Stimulated activated CD8-positive, alpha-beta memory T cell treated with anti-CD3 and anti-CD28 coated beads, Interleukin-12 subunit alpha, Interleukin-12 subunit beta, amount 100 ng/mL, for 4 hours (primary cell): ENCODE data around the gene SEC11A.
"Not testable (repeated sequence)": the region's sequence is repeated elsewhere in the genome, so short reads cannot be mapped to it uniquely, and the experiment has no call there.

ENCODE experiments used
- DNase-seq: peaks from one replicate; pipeline ENCODE4 v3.0.0-alpha.2; 2020; ENCODE audit warnings: low read depth

SEC11A gene

DNA sequence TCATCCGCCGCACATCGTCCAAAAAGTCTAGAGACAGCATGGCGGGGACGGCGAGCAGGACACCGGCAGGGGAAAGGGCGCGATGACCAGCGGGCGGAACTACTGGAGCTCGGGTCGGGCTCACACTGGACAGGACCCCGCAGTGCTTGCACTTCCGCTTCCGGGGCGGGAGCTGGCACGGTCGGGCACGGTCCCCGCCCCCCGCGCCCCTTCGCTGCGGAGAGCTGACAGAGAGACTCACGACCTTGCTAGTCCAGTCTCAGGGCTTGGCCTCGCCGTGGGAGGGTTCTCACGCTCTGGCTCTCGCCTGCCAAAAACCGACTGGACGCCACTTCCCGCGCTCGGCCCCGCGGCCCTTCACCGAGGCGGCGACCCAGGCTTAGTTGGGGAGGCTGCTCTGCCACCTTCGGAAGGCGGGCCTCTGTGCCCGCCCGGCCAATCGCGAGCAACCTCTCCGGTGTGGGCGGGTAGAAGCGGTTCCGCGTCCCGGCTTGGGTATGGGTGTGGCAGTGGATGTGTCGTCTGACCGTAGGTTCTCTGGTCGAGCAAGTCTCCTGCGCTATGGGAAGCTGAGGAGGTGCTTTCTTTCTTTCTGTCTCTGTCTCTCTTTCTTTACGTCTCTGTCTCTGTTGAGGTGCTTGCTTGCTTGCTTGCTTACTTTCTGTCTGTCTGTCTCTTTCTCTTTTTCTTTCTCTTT, at the start of gene SEC11A:
Gene SEC11A, minus strand, starts transcription at position 104 of the 697 bp plus-strand sequence. Its CDS starts 64 bp downstream, at position 40.
- peak; percentile 83 for DNase-seq

DNA sequence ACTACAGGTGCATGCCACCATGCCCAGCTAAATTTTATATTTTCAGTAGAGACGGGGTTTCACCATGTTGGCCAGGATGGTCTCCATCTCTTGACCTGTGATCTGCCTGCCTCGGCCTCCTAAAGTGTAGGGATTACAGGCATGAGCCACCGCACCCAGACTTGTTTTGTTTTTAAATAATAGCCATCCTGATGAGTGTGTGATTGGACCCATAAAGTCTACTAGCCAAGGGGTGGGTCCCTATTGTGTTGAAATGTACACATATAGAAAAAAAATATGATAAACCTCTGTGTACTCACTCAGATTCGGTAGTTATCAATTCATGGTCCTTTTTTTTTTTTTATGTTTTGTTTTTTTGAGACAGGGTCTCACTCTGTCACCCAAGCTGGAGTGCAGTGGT, 49.7 kb upstream of the SEC11A start:
- DNase-seq, result no peak

DNA sequence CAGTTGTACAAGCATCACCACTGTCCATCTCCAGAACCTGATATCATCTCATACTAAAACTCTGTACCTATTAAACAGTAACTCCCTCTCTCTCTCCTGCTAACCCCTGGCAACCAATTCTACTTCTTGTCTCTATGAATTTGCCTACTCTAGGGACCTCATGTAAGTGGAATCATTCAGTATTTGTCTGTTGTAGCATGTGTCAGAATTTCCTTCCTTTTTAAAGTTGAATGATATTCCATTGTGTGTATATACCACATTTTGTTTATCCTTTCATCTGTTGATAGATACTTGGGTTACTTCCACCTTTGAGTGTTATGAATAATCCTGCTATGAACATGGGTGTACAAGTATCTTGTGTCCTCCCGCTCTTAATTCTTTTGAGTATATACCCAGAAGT, 49.0 kb upstream of the SEC11A start:
- no peak for DNase-seq

DNA sequence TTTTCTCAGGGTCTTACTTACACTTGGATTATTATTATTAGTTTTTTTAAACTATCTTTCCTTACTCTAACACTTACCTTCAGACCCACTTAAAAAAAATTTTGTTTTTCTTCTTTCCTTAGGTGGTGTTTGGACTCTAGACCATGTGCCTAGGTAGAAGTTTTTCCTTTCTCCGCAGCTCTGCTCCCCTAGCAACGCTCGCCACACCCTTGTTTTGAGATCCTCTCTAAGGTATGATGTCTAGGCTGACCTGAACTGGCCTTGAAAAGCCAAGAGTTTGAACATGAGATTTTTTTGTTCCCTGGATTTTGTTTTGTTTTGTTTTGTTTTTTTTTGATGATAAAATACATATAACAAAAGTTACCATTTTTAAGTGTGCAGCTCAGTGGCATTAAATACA, 48.6 kb upstream of the SEC11A start:
- DNase-seq, result no peak

DNA sequence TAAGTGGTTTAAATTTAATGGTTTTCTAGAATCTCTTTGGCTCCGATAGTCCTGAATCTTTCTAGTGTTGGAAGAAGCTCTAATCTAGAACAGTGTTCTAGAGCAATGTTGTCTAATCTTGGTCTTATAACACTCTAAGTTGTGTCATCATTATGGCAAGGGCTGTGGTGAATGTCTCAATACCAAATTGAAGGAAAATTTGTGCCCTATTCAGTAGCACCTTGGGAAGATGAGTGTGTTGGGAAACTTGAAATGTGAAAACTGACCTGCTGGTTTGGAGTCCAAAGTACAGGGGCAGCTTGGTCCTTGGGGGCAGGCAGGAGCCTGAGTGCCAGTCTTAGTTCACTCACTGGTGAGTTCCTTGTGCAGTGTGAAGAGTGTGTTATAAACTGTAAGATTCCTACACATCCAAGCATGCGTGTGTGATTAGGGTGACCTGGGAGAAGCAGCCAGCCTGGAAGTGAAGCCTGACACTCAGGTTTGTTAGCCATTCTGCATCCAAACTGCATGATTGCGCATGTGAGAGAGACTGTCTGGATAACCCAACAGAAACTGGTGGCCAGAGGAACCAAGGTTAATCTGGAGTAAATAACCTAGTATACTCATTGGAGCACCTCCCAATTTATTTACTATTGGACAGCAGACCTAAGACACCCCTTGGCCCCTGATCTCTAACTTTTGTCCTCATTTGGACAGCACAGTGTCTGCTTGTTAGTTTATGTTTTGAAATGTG, 47.1 kb upstream of the SEC11A start:
- no peak for DNase-seq

DNA sequence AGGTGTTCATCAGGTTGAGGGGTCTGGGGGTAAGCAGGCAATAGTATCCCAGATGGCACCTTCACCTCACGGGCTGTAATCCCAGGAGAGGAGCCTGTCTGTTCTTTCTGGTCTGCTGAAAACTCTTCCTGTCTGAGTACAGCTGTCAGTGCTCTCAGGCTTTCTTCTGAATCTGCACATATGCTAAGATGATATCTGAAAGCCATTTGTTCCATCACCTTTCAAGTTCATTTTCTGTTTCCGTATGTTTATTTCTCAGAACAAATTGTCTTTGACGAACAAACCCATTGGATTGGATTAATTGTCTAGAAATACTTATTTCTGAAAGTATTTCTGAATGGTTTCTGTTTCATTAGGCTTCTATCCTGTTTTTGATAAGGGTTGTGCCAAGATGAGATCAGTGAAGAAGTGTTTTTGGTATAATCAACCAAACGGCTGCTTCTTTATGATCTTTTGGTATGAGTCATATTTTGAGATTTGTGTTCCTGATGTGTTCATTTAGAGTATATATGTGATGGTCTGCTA, 45.7 kb upstream of the SEC11A start:
- DNase-seq, result no peak

DNA sequence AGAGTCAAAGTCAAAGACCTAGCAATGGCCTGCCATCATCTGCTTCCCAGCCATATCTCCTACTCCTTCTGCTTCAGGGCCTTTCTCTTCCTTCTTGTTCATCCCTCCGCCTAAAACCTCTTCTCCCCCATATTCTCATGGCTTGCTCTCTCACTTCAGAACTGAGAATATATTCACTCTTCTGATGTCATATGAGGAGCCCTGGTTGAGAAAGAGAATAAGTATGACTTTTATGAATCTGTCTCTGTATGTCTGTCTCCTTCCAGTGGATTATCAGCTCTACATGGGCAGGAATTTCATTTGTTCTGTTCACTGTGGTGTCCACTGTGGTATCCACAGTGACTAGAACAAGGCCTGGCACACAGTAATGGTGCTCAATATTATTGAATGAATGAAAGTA, 44.3 kb upstream of the SEC11A start:
- DNase-seq, result no peak

DNA sequence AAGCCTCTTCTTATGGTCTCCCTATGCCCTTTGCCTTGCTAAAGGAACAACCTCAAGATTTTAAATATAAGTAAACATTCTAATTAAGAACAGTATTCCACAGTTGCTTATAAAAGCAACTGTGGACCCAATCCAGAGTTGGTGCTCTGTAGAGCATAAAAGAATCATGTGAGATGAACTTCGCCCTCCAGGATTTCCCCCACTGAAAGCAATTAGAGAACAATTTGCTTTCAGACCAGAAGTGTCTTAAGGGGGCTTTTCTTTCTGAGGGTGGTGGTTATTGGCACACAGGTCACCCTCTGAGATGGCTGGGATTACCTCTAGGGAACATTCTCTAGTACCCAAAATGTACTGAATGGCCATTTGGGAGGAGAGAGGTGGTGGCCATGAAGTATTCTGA, 43.1 kb upstream of the SEC11A start:
- DNase-seq, result no peak

DNA sequence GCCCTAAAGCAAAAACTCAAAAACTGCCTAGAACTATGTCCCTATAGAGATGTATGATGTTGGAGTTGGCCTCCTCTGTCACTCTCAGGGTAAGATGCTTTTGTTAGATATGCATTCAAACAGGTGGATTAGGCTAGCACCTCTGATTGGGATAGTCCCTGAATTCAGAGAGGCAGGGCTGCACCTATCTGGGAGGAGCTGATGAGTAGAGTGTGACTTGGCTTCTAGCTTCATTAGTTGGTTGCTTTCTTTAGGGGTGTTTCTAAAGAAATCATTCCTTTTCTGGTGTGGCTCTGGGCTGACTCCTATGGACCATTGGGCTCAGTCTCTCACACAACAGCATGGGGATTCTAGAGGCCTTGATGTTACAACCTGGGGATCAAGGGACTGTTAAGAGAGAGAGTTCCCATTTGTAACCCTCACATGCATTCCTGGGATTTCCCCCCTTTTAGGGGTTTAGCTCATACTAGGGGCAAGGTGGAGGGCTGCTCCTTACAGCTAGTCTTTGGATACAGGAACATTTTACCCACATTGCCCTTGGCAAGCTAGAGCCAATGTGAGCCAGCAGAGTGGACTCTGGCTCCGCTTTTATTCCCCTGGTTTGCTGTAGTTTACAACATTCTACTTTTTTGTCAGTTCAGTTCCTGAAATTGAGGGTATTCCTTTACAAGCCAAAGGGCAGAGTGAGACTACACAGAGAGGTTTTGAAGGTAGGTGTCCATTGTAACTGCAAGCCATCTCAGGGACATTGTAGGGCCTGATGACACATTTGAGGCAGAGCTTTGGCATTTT, 40.0 kb upstream of the SEC11A start:
- no peak for DNase-seq

DNA sequence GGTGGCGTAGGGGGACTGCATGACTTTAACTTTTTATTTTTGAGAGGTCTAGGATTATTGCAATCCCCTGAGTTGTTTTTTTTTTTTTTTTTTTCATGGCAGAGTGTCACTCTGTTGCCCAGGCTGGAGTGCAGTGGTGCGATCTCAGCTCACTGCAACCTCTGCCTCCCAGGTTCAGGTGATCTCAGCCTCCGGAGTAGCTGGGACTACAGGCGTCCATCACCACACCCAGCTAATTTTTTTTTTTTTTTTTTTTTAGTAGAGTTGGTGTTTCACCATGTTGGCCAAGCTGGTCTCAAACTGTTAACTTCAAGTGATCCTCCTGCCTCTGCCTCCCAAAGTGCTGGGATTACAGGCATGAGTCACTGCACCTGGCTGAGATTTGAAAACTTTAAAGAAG, 39.0 kb upstream of the SEC11A start:
- not testable (repeated sequence) for DNase-seq

DNA sequence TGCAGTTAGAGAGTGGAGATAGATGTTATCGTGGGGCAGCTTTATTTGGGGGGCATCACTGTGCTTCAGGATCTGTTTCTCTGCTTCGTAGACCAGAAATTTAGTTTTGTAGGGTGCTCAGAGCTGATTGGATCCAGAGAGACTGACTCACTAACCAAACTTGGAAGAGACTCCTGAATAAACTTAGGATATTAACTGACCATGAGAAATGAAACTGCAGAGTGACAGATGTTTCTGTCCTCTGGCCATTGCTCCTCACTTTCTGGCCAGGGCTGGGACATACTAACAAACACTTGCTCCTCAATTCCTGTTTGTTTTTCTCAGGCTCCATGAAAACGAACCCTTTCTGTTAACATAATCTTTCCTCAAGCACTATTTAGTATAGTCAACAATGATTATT, 36.8 kb upstream of the SEC11A start:
- DNase-seq, result no peak

DNA sequence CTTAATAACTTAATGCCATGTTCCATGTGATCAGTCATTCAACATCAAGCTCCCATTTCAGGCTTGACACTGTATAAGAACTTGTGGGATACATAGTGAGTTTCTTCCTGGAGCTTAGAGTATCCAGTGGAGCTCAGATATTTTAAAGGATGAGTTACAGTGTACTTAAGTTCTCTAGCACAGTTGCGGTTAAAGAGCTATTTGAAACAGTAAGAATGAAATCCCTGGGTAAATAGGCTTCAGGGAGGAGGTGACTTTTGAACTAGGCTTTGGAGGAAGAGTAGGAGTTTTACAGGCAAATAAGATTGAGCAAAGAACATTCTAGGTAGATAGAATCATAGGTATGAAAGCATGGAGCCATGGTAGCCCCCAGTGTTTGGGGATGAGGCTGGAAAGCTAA, 36.3 kb upstream of the SEC11A start:
- no peak for DNase-seq

DNA sequence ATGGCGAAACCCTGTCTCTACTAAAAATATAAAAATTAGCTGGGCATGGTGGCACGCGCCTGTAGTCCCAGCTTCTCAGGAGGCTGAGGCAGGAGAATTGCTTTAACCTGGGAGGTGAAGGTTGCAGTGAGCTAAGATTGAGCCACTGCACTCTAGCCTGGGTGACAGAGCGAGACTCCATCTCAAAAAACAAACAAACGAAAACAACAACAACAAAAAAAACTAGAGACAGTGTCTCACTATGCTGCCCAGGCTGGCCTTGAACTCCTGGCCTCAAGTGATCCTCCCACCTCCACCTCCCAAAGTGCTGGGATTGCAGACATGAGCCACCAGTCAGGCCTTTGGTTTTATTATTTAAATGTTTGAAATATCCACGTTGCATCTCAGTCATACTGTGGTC, 35.8 kb upstream of the SEC11A start:
- DNase-seq, result not testable (repeated sequence)

DNA sequence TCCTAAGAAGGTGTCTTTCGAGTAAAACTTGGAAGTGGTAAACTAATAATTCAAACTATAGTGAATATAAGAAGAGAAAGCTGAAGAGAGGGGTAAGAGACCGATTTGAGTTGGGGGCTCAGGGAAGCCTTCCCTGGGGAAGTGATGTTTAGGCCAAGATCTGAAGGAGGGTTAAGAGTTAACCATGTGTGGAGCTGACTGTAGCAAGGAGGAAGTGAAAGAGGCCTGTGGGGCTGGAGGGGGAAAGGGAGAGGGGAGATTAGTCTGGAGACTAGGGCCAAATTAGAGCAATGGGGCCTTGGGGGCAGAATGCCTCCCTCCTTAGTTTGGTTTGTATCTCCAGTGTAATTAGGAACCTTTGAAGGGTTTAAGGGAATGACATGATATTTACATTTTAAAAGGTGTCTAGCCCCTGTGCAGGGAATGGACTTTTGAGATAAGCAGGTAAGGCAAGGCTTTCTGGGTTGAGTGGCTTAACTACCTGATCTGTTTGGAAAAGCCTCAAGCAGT, 34.7 kb upstream of the SEC11A start:
- DNase-seq, result no peak

DNA sequence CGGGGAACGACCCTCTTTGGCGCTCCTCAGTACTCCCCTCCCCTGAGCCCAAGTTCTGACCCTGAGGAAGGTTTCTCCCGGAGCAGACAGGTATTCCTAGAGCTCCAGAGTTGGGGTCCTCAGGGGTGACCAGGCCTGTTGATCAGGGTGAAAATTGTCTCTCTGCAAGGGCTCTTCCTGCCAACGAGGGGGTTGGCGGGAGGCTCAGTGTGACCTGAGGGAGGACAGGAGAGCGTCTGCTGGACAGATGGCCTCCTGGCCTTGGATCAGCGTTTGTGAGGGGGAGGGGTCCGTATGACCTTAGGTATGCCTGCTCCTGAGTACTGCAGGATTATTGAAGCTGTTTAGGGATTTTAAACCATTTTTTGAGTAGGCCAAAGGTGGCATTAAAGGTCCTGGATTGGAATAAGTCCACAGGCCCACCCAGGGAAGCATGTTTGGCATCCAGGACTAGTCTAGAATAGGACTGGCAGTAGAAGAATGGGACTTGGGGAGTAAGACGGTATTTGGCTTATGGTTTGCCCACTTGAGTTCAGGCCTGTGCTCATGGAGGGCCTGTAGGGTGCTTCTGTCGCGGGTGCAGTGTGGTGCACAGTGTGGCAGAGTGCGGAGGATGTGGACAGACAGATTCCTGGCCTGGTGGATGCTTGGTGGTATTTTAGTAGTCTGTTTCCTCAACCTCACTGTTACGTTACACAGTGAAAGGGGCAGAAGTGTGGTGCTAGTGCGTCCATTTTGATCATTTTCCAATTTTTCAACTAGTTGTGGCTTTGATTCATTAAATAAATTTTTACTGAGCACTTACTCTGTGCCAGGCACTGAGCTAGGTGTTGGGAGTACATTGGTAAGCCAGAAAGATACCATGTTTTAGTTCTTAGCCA, 33.4 kb upstream of the SEC11A start:
- no peak for DNase-seq

DNA sequence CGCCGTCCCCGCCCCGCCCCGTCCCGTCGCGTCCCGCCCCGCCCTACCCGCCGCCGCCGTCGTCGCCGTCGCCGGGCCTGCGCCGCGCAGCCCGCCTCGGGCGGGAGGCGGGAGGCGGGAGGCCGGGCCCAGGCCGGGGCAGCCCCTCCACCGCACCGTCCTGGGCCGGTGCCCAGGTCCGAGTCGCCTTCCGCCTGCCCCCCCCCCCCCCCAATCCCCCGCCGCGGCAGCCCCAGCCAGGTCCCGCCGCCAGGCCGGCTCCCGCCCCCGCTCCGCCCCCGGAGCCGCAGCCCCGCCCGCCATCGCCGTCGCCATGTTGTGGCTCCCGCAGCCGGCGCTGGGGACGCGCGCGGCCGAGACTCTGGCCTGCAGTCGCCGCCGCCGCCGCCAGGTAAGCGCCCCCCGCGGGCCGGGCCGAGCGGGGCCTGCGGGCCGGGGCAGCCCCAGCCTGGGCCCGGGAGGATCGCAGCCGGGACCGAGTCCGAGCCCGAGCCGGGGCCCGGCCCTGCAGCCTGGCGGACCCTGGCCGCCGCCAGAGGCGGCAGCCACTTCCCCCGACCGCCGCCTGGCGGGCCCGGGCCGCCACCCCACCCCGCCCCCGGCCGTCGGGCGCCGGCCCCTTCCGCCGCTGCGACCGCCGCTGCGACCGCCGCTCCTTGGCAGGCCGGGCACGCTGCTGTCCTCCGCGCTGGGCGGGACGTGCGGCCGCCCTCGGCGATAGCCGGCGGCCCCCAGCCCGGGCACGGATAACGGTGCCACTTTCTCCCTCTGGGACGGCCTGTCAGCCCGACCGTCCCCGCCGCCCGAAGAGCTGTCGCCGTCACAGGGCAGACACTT, 32.6 kb upstream of the SEC11A start, which contains the start of gene ZNF592:
Gene ZNF592, plus strand, starts transcription at position 319 of the 837 bp plus-strand sequence. CDS start 34,084 bp downstream, outside the sequence.
- DNase-seq, result peak; percentile 80

DNA sequence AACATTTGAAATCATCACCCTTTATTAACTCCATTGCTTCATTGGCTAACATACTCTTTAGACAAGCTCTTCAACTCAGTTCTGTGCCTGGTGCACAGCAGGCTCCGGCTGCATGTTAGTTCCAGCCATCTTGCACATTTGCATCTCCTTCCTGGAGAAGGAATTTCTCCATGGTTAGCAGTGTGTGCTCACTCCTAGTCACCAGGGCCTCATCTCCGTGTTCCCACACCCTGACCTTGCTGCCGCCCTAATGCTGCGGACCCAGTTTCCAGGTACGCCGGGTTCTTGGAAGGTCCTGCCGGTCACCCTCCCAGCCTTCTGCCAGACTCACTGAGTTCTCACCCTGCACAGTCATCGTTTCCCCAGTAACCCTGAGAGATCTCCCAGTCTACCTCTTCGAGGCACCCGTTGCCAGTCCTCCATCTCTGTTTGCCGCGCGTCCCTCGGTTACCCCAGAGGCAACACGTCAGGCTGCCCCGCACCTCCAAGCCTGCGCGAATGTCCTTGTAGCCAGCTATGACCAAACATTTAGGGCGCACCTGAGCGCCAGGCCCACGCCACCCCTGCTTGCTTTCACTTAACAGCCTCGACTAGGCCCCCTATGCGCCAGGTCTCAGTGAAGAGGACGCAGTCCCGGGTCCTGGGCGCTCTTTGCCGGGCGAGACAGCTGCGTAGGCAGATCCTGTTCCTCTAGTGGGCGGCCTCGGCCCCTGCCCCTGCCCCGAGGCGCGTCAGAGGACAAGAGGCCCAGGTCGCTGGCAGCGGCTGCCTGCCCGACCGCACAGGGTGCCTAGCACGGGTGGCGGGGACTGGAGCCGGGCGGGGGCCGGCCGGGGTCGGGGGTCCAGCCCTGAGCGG, 31.7 kb upstream of the SEC11A start:
- DNase-seq, result peak; percentile 56

DNA sequence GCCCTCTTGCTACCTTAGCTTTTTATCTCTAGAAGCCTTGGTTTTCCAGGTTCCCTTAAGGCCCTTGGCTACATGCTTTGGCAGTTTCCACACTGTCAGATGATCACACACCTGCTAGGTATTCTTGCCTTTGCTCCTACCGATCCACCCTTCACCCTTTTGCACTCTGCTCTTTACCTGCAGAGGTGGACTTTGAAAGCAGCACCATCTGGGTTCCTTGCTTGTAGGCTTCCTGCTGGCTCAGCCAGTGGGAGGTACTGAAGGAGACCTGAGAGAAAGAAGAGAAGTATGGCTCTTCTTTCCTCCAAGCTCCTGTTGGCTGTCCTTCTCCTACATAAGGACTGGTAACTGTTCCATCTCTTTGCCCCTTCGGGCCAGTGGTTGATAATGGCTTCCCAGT, 25.2 kb upstream of the SEC11A start:
- no peak for DNase-seq

DNA sequence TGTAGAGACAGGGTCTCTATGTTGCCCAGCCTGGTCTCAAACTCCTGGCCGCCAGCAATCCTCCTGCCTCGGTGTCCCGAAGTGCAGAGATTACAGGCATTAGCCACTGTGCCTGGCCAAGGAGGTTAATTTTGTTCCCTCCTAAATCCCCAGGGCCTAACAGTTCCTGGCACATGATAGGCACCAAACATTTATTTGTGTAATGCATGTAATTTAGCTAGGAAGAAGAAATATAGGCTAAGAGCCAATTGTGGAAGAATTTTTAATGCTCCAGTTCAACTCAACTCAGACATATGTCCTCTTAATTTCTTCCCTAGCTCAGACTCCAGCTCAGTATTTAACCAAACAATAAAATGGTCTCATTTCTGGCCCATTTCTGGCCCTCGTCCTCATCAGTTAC, 24.8 kb upstream of the SEC11A start:
- DNase-seq, result no peak
